ENCODE measurements around the gene KANK3. TPM values are rescaled to one million over a fixed set of nuclear protein-coding genes. Genes with fewer than 3 reads are reported as not detected.
A peak's percentile ranks its signal among the peaks of the same experiment; 100 is the strongest.

Gene KANK3
- total and polyA plus RNA-seq, 2 of the 8 experiments (the other 6 are each of a cell fraction or from before 2014, with no cell fraction given), result 2.5 to 4.2 TPM

DNA sequence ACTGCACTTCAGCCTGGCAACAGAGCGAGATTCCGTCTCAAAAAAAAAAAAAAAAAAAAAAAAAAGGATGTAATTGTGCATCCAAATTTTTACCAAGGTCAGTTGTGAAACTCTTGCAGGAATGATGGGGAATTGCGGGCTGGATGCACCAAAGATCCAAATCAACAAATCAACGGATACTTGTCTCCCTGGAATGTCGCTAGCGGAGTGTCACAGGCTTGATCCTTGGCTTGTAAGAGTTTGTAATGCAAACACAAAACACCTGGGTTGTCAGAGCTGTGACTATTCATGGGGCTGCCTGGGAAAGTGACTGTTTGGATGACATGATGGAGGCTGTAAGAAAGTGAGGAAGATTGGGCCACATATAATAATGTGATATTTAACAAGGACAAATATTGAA is 4.2 kb downstream of the KANK3 start:
- Histone ChIP-seq H3K9me3 (ENCODE audit: insufficient read depth in 2 of 2, low read depth in 1 of 2, low read length in 1 of 2) (no peaks in the 10 kb centered on the region), H3K14ac (ENCODE audit: insufficient read length) (no peak overlapping the region), H3K4me1 (replicated peaks in 1 of 4; ENCODE audit: control insufficient read depth in 3 of 4, insufficient read depth in 4 of 4, low read length in 3 of 4) (peaks cover 0 to 13% (median 8%) of the 10 kb centered on the region in 4 experiments; a peak in 6 of 7 replicates), H2BK120ac (replicated peaks; ENCODE audit: low read depth, low read length) (no peak overlapping the region), H3K23me2 (ENCODE audit: low read depth, low read length) (peaks cover 14% of the 10 kb centered on the region; the same call in 1 of the 2 replicates), H2BK20ac (ENCODE audit: low read length) (no peak overlapping the region), H3K4ac (replicated peaks; ENCODE audit: insufficient read length, low read depth, low read length) (no peak overlapping the region), H3K27ac (ENCODE audit: low read depth, low read length) (no peak overlapping the region), H3K9ac (replicated peaks in 1 of 4; ENCODE audit: extremely low read depth in 1 of 4, low read depth in 3 of 4, low read length in 3 of 4) (no peak overlapping the region), H2AFZ (ENCODE audit: low read length) (no peak overlapping the region), H3K79me1 (ENCODE audit: low read depth, low read length) (no peaks in the 10 kb centered on the region), H3K79me2 (ENCODE audit: control insufficient read depth in 1 of 2, insufficient read depth in 2 of 2, low read length in 2 of 2) (no peaks in the 10 kb centered on the region), H3K56ac (replicated peaks; ENCODE audit: insufficient read length, low read depth, low read length) (no peak overlapping the region), H2BK12ac (ENCODE audit: low read depth, low read length) (no peak overlapping the region), H3K27me3 (replicated peaks in 1 of 4; ENCODE audit: control insufficient read depth in 3 of 4, extremely low read depth in 1 of 4, insufficient read depth in 3 of 4, low read length in 3 of 4) (peaks cover 10 to 27% (median 21%) of the 10 kb centered on the region in 4 experiments), H3K36me3 (ENCODE audit: control insufficient read depth in 2 of 4, insufficient read depth in 4 of 4, low read length in 3 of 4) (0 out of 8 replicates have a peak, but pooled peaks cover 0 to 4% (median 0%) of the 10 kb centered on the region in 4 experiments), H3K23ac (ENCODE audit: insufficient read length) (no peak overlapping the region), H2BK5ac (ENCODE audit: low read depth, low read length) (no peak overlapping the region), H4K5ac (ENCODE audit: insufficient read length, low read depth, low read length) (no peak overlapping the region), H2BK15ac (ENCODE audit: low read length) (no peak overlapping the region), H4K8ac (ENCODE audit: extremely low read depth, insufficient read depth, low read length) (no peak overlapping the region), H3K4me3 (ENCODE audit: extremely low read depth in 1 of 4, insufficient read depth in 2 of 4, low read depth in 3 of 4, low read length in 4 of 4) (no peak overlapping the region), H4K91ac (replicated peaks; ENCODE audit: insufficient read length, low read length) (no peak overlapping the region), H2AK5ac (ENCODE audit: low read depth, low read length) (no peak overlapping the region), H3K4me2 (ENCODE audit: insufficient read depth in 1 of 2, low read depth in 2 of 2, low read length in 2 of 2) (no peak overlapping the region), H4K20me1 (replicated peaks in 1 of 2; ENCODE audit: control insufficient read depth in 1 of 2, insufficient read depth in 2 of 2, low read length in 2 of 2) (peaks cover 0 to 2% of the 10 kb centered on the region in 2 experiments), H3K18ac (ENCODE audit: extremely low read depth, low read length) (no peak overlapping the region)
- TF ChIP-seq SP4 (IDR thresholded peaks at IDR 0.05; ENCODE audit: low read length) (no peak), TEAD4 (IDR thresholded peaks at IDR 0.05; ENCODE audit: low read depth, low read length) (peak; percentile 58; the same call in 1 of the 2 replicates)
- 78% methylated on average over 4 of the region's 6 CpGs; no CpG with 5 or more reads in 1 of the 2 experiments for WGBS, 2 experiments (ENCODE audit: extremely low coverage in 1 of 2, insufficient coverage in 1 of 2, insufficient read length in 1 of 2, insufficient replicate concordance in 2 of 2, low coverage in 1 of 2, low lambda C conversion rate in 2 of 2, missing lambda C conversion rate in 1 of 2)
- ChIA-PET CTCF (ENCODE audit: partially characterized antibody) (interaction anchor here (0.6 to 8.2 kb wide), 2 partner anchors 16 to 245 kb away, joined by 3 to 68 read pairs; no protein-coding TSS in a partner anchor), POLR2A (ENCODE audit: partially characterized antibody) (interaction anchor here (0.5 to 27.1 kb wide), 3 partner anchors 24 to 180 kb away, joined by 3 to 583 read pairs (median 3); partner anchors contain the start of genes CD320, NDUFA7 and RPS28)
- FAIRE-seq, result no peak
- no peak for DNase-seq (ENCODE audit: low read depth in 1 of 2, low spot score in 2 of 2)
